HEK293 (cell line): ENCODE results near the gene WFDC10A.
"Not testable (repeated sequence)": the region's sequence is repeated elsewhere in the genome, so short reads cannot be mapped to it uniquely, and the experiment has no call there.

Source experiments
- CTCF ChIA-PET: fragments of 350-600 bp; formaldehyde crosslinking; extraction: SDS; loops from one replicate; lab custom pipeline; 2021; ENCODE audit warnings: antibody characterized with exemption; lab: Yijun Ruan, JAX
- POLR2A ChIA-PET: fragments of 300-600 bp; formaldehyde crosslinking; extraction: SDS; loops from one replicate; lab custom pipeline; 2020; ENCODE audit warnings: antibody characterized with exemption, inconsistent platforms; lab: Yijun Ruan, JAX
- H3K27ac ChIP-seq: fragments of 200-500 bp; sonication (Bioruptor generic); 2 replicates; pipeline ENCODE4 v1.5.1; 2014; ENCODE audit warnings: low read depth, low read length, control low read depth, inconsistent platforms; ENCODE audit errors: extremely low read depth
- H3K36me3 ChIP-seq, 2 experiments: fragments of 200-500 bp in 1 of 2; sonication (Bioruptor generic) in 1 of 2; 1 replicate in 1 of 2; 2 replicates in 1 of 2; pipeline ENCODE4 v1.5.1; 2014 to 2017; ENCODE audit warnings: inconsistent platforms in 2 of 2, low read length in 2 of 2; ENCODE audit not compliant: control insufficient read depth in 2 of 2, insufficient read depth in 1 of 2
- H3K4me1 ChIP-seq: fragments of 200-500 bp; sonication (Bioruptor generic); 2 replicates; pipeline ENCODE4 v1.5.1; 2014; ENCODE audit warnings: mild to moderate bottlenecking, low read length, inconsistent platforms; ENCODE audit not compliant: control insufficient read depth, insufficient read depth
- H3K4me3 ChIP-seq: 2 replicates; pipeline ENCODE4 v1.5.1; 2011; ENCODE audit warnings: low read depth, mild to moderate bottlenecking, control low read depth, low read length, moderate library complexity
- H3K9me3 ChIP-seq: fragments of 200-500 bp; sonication (Bioruptor generic); 2 replicates; pipeline ENCODE4 v1.5.1; 2014; ENCODE audit warnings: low read depth, low read length, inconsistent platforms; ENCODE audit not compliant: control insufficient read depth, insufficient read depth
- KLF1 ChIP-seq: fragments of 450-650 bp; formaldehyde crosslinking; IDR thresholded peaks from 2 replicates; pipeline ENCODE4 v1.5.1; 2016; ENCODE audit warnings: missing biosample characterization, missing genetic modification characterization
- SCRT1 ChIP-seq: fragments of 450-650 bp; formaldehyde crosslinking; IDR thresholded peaks from 2 replicates; pipeline ENCODE4 v1.5.1; 2016; ENCODE audit warnings: missing biosample characterization, missing genetic modification characterization, borderline replicate concordance
- ZBTB1 ChIP-seq: fragments of 450-650 bp; formaldehyde crosslinking; IDR thresholded peaks from 2 replicates; pipeline ENCODE4 v1.5.1; 2016; ENCODE audit warnings: missing biosample characterization, missing genetic modification characterization
- ZNF121 ChIP-seq: fragments of 450-650 bp; formaldehyde crosslinking; IDR thresholded peaks from 2 replicates; pipeline ENCODE4 v1.5.1; 2016; ENCODE audit warnings: missing biosample characterization, missing genetic modification characterization
- ZNF146 ChIP-seq: fragments of 450-650 bp; formaldehyde crosslinking; IDR thresholded peaks from 2 replicates; pipeline ENCODE4 v1.5.1; 2016; ENCODE audit warnings: missing biosample characterization, missing genetic modification characterization
- ZNF202 ChIP-seq: fragments of 450-650 bp; formaldehyde crosslinking; IDR thresholded peaks from 2 replicates; pipeline ENCODE4 v1.5.1; 2016; ENCODE audit warnings: missing biosample characterization, missing genetic modification characterization, borderline replicate concordance
- ZNF426 ChIP-seq: fragments of 450-650 bp; formaldehyde crosslinking; IDR thresholded peaks from 2 replicates; pipeline ENCODE4 v1.5.1; 2017; ENCODE audit warnings: missing biosample characterization, missing genetic modification characterization, mild to moderate bottlenecking, inconsistent platforms, moderate library complexity
- ZNF48 ChIP-seq: fragments of 450-650 bp; formaldehyde crosslinking; IDR thresholded peaks from 2 replicates; pipeline ENCODE4 v1.5.1; 2016; ENCODE audit warnings: missing biosample characterization, missing genetic modification characterization
- ZNF677 ChIP-seq: fragments of 450-650 bp; IDR thresholded peaks from 2 replicates; pipeline ENCODE4 v1.5.0; 2018; ENCODE audit warnings: missing biosample characterization, mild to moderate bottlenecking, missing genetic modification characterization, moderate library complexity
- TF ChIP-seq, protein P1 (sequence below): fragments of 450-650 bp; formaldehyde crosslinking; IDR thresholded peaks from 2 replicates; pipeline ENCODE4 v1.5.1; 2016; ENCODE audit warnings: missing biosample characterization, missing genetic modification characterization

Gene WFDC10A

DNA sequence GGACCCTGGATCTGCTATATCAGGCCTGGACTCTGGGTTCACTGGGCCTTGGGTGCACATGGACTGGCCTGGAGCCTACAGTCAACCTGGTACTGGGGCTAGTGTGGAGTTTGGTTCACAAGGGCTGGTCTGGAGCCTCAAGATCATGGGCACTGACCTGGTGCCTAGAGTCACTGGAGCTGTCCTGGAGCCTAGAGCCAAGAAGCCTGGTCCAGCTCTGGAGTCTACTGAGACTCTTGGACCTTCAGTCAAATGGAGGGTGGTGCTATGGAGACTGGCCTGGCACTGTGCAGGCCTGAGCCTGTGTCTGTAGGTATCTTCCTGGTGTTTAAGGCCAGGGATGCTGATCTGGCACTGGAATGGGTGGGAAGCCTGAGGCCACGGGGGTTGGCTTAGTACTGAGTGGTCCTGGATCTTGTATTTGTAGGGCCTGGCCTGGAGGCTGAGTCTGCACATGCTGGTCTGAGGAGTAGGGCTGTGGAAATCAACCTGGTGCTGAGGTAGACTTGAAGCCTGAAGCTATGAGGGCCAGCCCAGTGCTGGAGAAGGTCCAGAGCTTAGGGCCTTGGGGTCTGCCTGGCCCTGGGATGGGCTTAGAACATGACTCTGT, 18.0 kb downstream of the WFDC10A start (continued):
- TF ChIP-seq ZNF677 (no peak), ZNF426 (tag by site-specific recombination) (no peak), ZBTB1 (tag by site-specific recombination) (no peak), ZNF121 (tag by site-specific recombination) (no peak), ZNF48 (tag by site-specific recombination) (no peak)
- TF ChIP-seq, all 188 proteins: peak for 0

DNA sequence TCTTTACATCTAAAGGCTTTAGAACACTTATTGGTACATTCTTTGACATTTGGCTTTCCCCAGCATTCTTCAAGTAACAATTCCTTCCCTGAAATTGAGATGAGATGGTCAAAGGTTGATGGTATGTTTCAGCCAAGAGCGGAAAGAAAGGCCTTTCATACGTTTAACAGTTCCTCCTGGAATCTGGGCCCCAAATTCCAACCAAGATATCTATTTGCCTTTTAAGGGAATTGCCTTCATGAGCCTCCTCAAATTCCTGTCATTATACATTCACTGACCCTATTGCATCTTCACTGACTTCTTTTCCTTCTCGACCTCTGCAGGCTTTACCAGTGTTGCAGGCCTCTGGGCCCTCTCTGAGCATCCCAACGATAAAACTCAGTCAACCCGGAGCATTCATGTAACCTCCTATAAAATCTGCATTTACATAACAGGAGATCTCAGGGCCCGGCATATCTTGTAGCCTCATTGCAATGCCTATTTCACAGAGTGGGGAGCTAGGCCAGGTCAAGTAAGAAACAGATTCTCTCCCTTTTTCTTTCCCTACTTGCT, 19.8 kb downstream of the WFDC10A start:
- TF ChIP-seq ZNF202 = no peak
- Histone ChIP-seq H3K4me3 (no peak overlapping the region), H3K27ac (no peak overlapping the region), H3K36me3 (no peaks in the 10 kb centered on the region), H3K4me1 (no peaks in the 10 kb centered on the region), H3K9me3 (no peaks in the 10 kb centered on the region)
- CTCF ChIA-PET = interaction anchor here (0.7 to 1.2 kb wide), 2 partner anchors 56 to 122 kb away, joined by 3 read pairs; no protein-coding TSS in a partner anchor
- POLR2A ChIA-PET = no interaction called here

DNA sequence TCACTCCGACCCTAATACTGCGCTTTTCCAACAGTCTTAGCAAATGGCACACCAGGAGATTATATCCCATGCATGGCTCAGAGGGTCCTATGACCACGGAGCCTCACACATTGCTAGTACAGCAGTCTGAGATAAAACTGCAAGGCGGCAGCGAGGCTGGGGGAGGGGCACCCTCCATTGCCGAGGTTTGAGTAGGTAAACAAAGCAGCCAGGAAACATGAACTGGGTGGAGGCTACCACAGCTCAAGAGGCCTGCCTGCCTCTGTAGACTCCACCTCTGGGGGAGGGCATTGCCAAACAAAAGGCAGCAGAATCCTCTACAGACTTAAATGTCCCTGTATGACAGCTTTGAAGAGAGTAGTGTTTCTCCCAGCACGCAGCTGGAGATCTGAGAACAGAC, 22.2 kb downstream of the WFDC10A start:
- H3K4me1 ChIP-seq, POLR2A ChIA-PET, H3K4me3 ChIP-seq, H3K27ac ChIP-seq, CTCF ChIA-PET, H3K9me3 ChIP-seq, H3K36me3 ChIP-seq: not testable (repeated sequence)
- TF ChIP-seq KLF1 (tag by site-specific recombination) = 0 out of 2 replicates have a peak, but pooled peaks have one; percentile 11

DNA sequence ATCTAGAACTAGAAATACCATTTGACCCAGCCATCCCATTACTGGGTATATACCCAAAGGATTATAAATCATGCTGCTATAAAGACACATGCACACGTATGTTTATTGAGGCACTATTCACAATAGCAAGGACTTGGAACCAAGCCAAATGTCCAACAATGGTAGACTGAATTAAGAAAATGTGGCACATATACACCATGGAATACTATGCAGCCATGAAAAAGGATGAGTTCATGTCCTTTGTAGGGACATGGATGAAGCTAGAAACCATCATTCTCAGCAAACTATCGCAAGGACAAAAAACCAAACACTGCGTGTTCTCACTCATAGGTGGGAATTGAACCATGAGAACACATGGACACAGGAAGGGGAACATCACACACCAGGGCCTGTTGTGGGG, 27.5 kb downstream of the WFDC10A start:
- not testable (repeated sequence) for H3K9me3 ChIP-seq
- TF ChIP-seq, protein P1, sequence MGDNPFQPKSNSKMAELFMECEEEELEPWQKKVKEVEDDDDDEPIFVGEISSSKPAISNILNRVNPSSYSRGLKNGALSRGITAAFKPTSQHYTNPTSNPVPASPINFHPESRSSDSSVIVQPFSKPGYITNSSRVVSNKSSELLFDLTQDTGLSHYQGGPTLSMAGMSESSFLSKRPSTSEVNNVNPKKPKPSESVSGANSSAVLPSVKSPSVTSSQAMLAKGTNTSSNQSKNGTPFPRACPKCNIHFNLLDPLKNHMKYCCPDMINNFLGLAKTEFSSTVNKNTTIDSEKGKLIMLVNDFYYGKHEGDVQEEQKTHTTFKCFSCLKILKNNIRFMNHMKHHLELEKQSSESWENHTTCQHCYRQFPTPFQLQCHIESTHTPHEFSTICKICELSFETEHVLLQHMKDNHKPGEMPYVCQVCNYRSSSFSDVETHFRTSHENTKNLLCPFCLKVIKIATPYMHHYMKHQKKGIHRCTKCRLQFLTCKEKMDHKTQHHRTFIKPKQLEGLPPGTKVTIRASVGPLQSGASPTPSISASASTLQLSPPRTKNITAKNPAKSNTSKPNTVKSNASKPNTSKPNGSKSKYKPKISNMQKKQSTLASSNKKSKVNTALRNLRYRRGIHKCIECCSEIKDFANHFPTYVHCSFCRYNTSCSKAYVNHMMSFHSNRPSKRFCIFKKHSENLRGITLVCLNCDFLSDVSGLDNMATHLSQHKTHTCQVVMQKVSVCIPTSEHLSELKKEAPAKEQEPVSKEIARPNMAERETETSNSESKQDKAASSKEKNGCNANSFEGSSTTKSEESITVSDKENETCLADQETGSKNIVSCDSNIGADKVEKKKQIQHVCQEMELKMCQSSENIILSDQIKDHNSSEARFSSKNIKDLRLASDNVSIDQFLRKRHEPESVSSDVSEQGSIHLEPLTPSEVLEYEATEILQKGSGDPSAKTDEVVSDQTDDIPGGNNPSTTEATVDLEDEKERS = peak; percentile 96
- peak; percentile 98 for TF ChIP-seq ZNF146 (tag by site-specific recombination)
- TF ChIP-seq, all 188 proteins: peak for 2; not testable (repeated sequence) for 186
- H3K27ac ChIP-seq, H3K4me3 ChIP-seq, POLR2A ChIA-PET, H3K4me1 ChIP-seq, H3K36me3 ChIP-seq: not testable (repeated sequence)
- CTCF ChIA-PET = interaction anchor here (0.6 kb wide), 1 partner anchor 65 kb away, joined by 3 read pairs; no protein-coding TSS in a partner anchor

DNA sequence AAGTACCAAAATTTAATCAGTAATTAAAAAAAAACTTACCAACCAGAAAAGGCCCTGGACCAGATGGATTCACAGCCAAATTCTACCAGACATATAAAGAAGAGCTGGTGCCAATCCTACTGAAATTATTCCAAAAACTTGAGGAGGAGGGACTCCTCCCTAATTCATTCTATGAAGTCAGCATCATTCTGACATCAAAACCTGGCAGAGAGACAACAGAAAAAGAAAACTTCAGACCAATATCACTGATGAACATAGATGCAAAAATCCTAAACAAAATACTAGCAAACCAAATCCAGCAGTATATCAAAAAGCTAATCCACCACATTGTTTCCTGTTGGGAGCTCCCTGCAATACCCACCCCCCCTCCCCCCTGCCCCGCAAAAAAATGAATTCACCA, 40.6 kb downstream of the WFDC10A start, which contains the start of gene WFDC11:
TSS of gene WFDC11 (minus strand) at position 101 of the 400 bp plus-strand sequence. CDS start 19,639 bp downstream, outside the sequence.
- POLR2A ChIA-PET = no interaction called here
- no peak within 1 kb of the TSS for H3K27ac ChIP-seq
- TF ChIP-seq SCRT1 (tag by site-specific recombination) = no peak
- H3K4me3 ChIP-seq = no peak within 1 kb of the TSS
- no peaks in the 10 kb centered on the region for H3K36me3 ChIP-seq
- no peaks in the 10 kb centered on the region for H3K4me1 ChIP-seq
- H3K9me3 ChIP-seq = no peaks in the 10 kb centered on the region
- CTCF ChIA-PET = interaction anchor here (1.0 kb wide), 1 partner anchor 41 kb away, joined by 3 read pairs; the partner anchor contains the start of gene WFDC10A
